Measurements from ENCODE around the gene FRYL. TPM values are rescaled to one million over a fixed set of nuclear protein-coding genes. Genes with fewer than 3 reads are reported as not detected.
"Not testable (repeated sequence)": the region's sequence is repeated elsewhere in the genome, so short reads cannot be mapped to it uniquely, and the experiment has no call there.

The FRYL gene
- total and polyA plus RNA-seq, 12 donors = 16.5 to 64.4 (median 41.1) TPM

GRCh38 chr4:48705609-48706008 lies 74.5 kb downstream of the FRYL start:
- no peaks in the 10 kb centered on the region for H3K4me1 ChIP-seq (replicated peaks in 1 of 2)
- no peak overlapping the region for H3K4me3 ChIP-seq
- H3K9me3 ChIP-seq (replicated peaks in 1 of 3) = no peaks in the 10 kb centered on the region
- H3K36me3 ChIP-seq (replicated peaks in 1 of 2) = no peaks in the 10 kb centered on the region
- no peak for DNase-seq
- H3K27me3 ChIP-seq = no peaks in the 10 kb centered on the region
- intact Hi-C loops (cut with DNase I) = no loop called here
- 93 to 95% (median 94%) methylated on average over 3 of the region's 3 CpGs for WGBS, 4 donors
- no peak overlapping the region for H3K27ac ChIP-seq
- TF ChIP-seq POLR2A (IDR thresholded peaks at IDR 0.05) = no peak
- no peak for TF ChIP-seq CTCF (IDR thresholded peaks at IDR 0.05)

GRCh38 chr4:48704091-48704802 lies 75.8 kb downstream of the FRYL start:
- Histone ChIP-seq H3K36me3 (replicated peaks in 1 of 2) (no peaks in the 10 kb centered on the region), H3K27me3 (no peaks in the 10 kb centered on the region), H3K4me3 (no peak overlapping the region), H3K4me1 (replicated peaks in 1 of 2) (peaks cover 5 to 6% of the 10 kb centered on the region in 2 donors), H3K27ac (no peak overlapping the region), H3K9me3 (replicated peaks in 1 of 3) (no peaks in the 10 kb centered on the region)
- no peak for DNase-seq
- 82 to 96% (median 90%) methylated on average over 4 of the region's 4 CpGs for WGBS, 4 donors
- intact Hi-C loops (cut with DNase I) = no loop called here
- TF ChIP-seq POLR2A (IDR thresholded peaks at IDR 0.05) (no peak), CTCF (IDR thresholded peaks at IDR 0.05) (no peak)

- Histone ChIP-seq H3K4me1 (replicated peaks in 1 of 2) (peaks cover 5 to 21% of the 10 kb centered on the region in 2 donors), H3K9me3 (replicated peaks in 1 of 3) (no peaks in the 10 kb centered on the region), H3K27me3 (no peaks in the 10 kb centered on the region), H3K36me3 (replicated peaks in 1 of 2) (no peaks in the 10 kb centered on the region), H3K27ac (no peak overlapping the region), H3K4me3 (no peak overlapping the region)
- WGBS, 4 donors = 77 to 84% (median 80%) methylated on average over 1 of the region's 1 CpG
- no peak for DNase-seq
- intact Hi-C loops (cut with DNase I) = no loop called here
- no peak for TF ChIP-seq CTCF (IDR thresholded peaks at IDR 0.05)
Observed at GRCh38 chr4:48699475-48699874, 80.6 kb downstream of the FRYL start.

GRCh38 chr4:48698029-48698971 lies 81.8 kb downstream of the FRYL start:
- TF ChIP-seq POLR2A (IDR thresholded peaks at IDR 0.05) (no peak), CTCF (IDR thresholded peaks at IDR 0.05) (no peak)
- H3K36me3 ChIP-seq (replicated peaks in 1 of 2) = no peaks in the 10 kb centered on the region
- peaks cover 5 to 21% of the 10 kb centered on the region in 2 donors for H3K4me1 ChIP-seq (replicated peaks in 1 of 2)
- no peak overlapping the region for H3K4me3 ChIP-seq
- no peak overlapping the region for H3K27ac ChIP-seq
- WGBS, 4 donors = 54 to 61% (median 58%) methylated on average over 5 of the region's 5 CpGs
- no peaks in the 10 kb centered on the region for H3K9me3 ChIP-seq (replicated peaks in 1 of 3)
- no peaks in the 10 kb centered on the region for H3K27me3 ChIP-seq
- peak; percentile 36 to 91 (median 80) for DNase-seq
- intact Hi-C loops (cut with DNase I) = no loop called here

GRCh38 chr4:48697516-48697915 lies 82.6 kb downstream of the FRYL start:
- intact Hi-C loops (cut with DNase I) = not testable (repeated sequence)

More at GRCh38 chr4:48697516-48697915, 82.6 kb downstream of the FRYL start:
- 95 to 99% (median 96%) methylated on average over 6 of the region's 6 CpGs for WGBS, 4 donors
- peaks cover 5 to 21% of the 10 kb centered on the region in 2 donors for H3K4me1 ChIP-seq (replicated peaks in 1 of 2)
- H3K27me3 ChIP-seq; DNase-seq; H3K27ac ChIP-seq; H3K4me3 ChIP-seq; H3K9me3 ChIP-seq (replicated peaks in 1 of 3); H3K36me3 ChIP-seq (replicated peaks in 1 of 2): not testable (repeated sequence)

Measured in adrenal gland (tissue), 12 donors.